Urinary bladder (tissue), 4 donors: ENCODE measurements around the gene MED12L. TPM values are rescaled to one million over a fixed set of nuclear protein-coding genes. Genes with fewer than 3 reads are reported as not detected.

Experiments used
- DNase-seq: peaks from one replicate; pipeline ENCODE4 v3.0.0-alpha.2; 2015; ENCODE audit errors: extremely low spot score
- H3K27ac ChIP-seq: one replicate; pipeline ENCODE4 v1.5.1; 2013; ENCODE audit warnings: low read depth, mild to moderate bottlenecking, moderate library complexity
- H3K36me3 ChIP-seq: one replicate; pipeline ENCODE4 v1.6.1; 2013; ENCODE audit warnings: mild to moderate bottlenecking, moderate library complexity; ENCODE audit not compliant: insufficient read depth
- H3K4me1 ChIP-seq: one replicate; pipeline ENCODE4 v1.6.1; 2013; ENCODE audit warnings: mild to moderate bottlenecking, moderate library complexity; ENCODE audit not compliant: insufficient read depth
- H3K4me3 ChIP-seq: one replicate; pipeline ENCODE4 v1.5.1; 2013; ENCODE audit warnings: low read depth, low read length
- whole genome bisulfite sequencing: extraction: QIAGEN DNeasy Blood & Tissue Kit; methylation state at CpG from one replicate; pipeline ENCODE4 v1.1.7; 2013; 5-methylcytosine and 5-hydroxymethylcytosine counted together
- polyA plus RNA-seq: library from polyadenylated mRNA; stranded (reverse); fragments of 200-250 nt; gene quantifications from one replicate; pipeline ENCODE4 v1.2.3, GENCODE V29; 2013
- total RNA-seq: library from RNA; depleted of rRNA; stranded (reverse); fragments of >200 nt; gene quantifications from one replicate; pipeline ENCODE4 v1.2.3, GENCODE V29; 2014
- donor health status: healthy with polysubstance abuse.
- donor health status: healthy.

MED12L gene
- total and polyA plus RNA-seq, 2 donors = 0.11 to 3.1 TPM

DNA sequence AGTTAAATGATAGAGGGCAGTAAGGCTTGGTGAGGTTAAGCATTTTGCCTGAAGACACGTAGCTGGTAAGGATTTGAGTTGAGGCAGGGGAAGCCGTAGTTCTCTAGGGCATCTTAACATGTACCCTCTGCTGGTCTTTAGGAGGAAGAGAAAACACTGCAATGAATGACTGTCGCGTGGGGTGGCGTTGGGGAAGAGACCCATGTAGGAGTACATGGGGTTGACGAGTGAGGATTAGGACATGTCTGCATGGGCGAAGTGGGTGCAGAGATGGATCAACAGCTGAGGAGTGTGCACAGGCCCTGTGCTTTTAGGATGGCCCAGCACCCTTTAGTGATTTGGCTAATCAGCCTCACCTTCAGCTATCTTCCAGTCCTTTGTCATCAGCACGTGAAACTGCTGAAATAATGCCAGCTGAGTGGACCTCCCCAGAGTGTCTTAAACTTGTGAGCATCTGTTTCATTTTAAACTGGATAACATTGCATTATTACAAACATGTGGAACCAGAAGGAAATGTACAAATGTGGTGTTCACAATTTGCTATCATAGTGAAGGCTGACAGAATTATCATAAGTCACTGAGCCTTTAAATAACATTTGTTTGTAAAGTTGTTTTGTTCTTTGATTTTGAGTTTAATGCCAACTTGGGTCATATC is 177.5 kb downstream of the MED12L start:
- Histone ChIP-seq H3K4me1 (no peaks in the 10 kb centered on the region), H3K36me3 (no peaks in the 10 kb centered on the region), H3K4me3 (no peak overlapping the region), H3K27ac (no peak overlapping the region)
- no peak for DNase-seq
- WGBS = 76% methylated on average over 8 of the region's 8 CpGs

DNA sequence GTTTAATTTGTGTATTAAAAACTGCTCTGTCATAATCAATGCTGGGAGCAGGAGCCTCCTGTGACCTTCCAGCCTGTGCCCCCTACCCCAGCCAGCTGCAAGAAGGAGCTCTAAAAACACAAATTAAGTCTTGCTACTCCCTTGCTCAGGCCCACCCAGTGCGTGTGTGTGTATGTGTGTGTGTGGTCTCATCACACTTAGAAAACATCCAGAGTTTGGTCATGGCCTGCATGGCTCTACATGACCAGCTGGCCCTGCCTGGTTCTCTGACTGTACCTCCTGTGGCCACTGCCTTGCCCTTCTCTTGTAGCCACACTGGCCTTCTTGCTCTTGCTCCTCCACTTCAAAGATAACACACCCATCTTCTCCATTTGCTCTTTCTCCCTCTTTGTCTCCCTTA is 179.1 kb downstream of the MED12L start:
- H3K4me3 ChIP-seq = no peak overlapping the region
- H3K4me1 ChIP-seq = no peaks in the 10 kb centered on the region
- H3K36me3 ChIP-seq = no peaks in the 10 kb centered on the region
- H3K27ac ChIP-seq = peak overlapping the region; percentile 0
- no peak for DNase-seq
- WGBS = 93% methylated on average over 1 of the region's 1 CpG

DNA sequence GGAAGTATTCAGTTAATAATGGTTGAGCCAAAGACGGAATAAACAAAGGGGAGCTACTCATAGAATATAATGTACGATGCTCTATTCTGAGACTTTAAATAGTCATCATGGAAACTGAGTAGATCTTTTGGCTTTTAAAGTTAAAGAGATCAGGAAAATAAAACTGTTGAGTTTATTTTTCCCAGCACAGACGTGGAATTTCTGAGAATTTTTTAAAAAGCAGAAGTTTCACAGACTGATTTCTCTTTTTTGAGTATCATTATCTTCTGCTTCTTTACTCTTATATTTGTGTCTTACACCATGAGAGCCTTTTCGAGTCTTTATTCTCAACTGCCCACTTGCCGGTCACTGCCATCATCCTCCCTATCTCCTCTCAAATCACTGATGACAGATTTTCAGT is 179.7 kb downstream of the MED12L start:
- Histone ChIP-seq H3K27ac (no peak overlapping the region), H3K4me3 (no peak overlapping the region), H3K36me3 (no peaks in the 10 kb centered on the region), H3K4me1 (no peaks in the 10 kb centered on the region)
- DNase-seq = no peak
- WGBS = 69% methylated on average over 5 of the region's 5 CpGs

GRCh38 chr3:151265866-151266265 is 180.4 kb downstream of the MED12L start:
- no peak for DNase-seq
- no peaks in the 10 kb centered on the region for H3K4me1 ChIP-seq
- H3K27ac ChIP-seq = no peak overlapping the region
- WGBS = 75% methylated on average over 5 of the region's 5 CpGs
- no peak overlapping the region for H3K4me3 ChIP-seq
- no peaks in the 10 kb centered on the region for H3K36me3 ChIP-seq

DNA sequence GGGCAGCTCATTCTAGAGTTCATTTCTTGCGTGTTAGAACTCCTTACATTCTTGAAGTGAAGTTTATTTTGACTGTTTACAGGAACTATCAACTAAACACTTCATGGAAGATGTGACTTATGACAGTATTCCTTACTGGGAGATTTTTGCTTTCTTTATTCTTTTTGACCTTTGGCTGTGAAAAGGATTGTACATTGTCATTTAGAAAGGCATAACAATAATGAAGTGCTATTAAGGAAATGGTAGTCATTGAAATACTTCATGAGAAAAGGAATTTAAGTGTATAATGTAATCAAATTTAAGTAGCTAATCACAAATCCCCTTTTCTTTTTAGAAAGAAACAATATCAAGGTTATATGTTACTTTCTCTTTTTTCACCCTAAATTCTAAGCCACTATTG is 181.6 kb downstream of the MED12L start:
- DNase-seq = no peak
- H3K36me3 ChIP-seq = no peaks in the 10 kb centered on the region
- no peaks in the 10 kb centered on the region for H3K4me1 ChIP-seq
- 71% methylated on average over 1 of the region's 1 CpG for WGBS
- H3K4me3 ChIP-seq = no peak overlapping the region
- H3K27ac ChIP-seq = no peak overlapping the region

GRCh38 chr3:151268267-151269235 is 183.1 kb downstream of the MED12L start:
- no peaks in the 10 kb centered on the region for H3K4me1 ChIP-seq
- H3K36me3 ChIP-seq = no peaks in the 10 kb centered on the region
- H3K4me3 ChIP-seq = no peak overlapping the region
- 89% methylated on average over 11 of the region's 11 CpGs for WGBS
- H3K27ac ChIP-seq = peak overlapping the region; percentile 2
- no peak for DNase-seq

DNA sequence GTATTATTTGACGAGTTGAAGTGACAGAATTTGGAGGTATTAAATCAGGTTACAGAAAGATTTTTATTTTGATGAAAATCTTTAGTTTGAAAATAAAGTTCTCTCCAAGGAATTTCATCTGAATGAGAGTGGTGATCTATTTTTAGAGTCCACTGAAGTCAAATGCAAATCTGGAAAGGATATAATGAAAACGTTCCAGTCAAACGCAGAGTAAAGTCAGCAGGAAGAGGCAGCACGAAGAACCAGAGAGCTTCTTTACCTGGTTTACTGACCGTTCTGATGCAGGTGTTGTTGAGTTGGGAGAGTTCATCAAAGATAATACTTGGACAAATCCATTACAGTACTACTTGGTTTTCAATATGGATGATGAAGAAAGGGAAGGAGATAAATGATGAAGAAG is 184.2 kb downstream of the MED12L start:
- Histone ChIP-seq H3K27ac (no peak overlapping the region), H3K4me1 (no peaks in the 10 kb centered on the region), H3K4me3 (no peak overlapping the region), H3K36me3 (no peaks in the 10 kb centered on the region)
- no peak for DNase-seq
- 52% methylated on average over 5 of the region's 5 CpGs for WGBS

DNA sequence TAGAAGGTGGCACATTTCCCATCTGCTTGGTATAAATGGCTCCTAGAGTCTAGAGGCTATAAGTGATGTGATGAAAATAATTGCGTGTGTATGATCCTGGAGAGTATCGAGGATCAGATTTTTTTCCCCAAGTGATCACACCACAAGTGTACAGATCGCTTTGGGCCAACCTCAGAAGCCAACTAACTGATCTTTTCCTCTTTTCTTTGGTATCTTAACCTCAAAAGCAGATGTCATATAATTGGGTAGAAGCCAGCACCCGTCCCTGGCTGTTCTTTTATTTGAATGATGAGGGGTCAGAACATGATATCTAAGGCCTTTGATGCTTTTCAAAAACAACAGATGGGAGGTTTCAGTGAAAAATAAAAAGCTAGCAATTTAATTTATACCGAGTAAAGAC is 189.6 kb downstream of the MED12L start:
- H3K4me1 ChIP-seq = no peaks in the 10 kb centered on the region
- no peak overlapping the region for H3K4me3 ChIP-seq
- no peak for DNase-seq
- H3K27ac ChIP-seq = no peak overlapping the region
- WGBS = 82% methylated on average over 5 of the region's 5 CpGs
- H3K36me3 ChIP-seq = no peaks in the 10 kb centered on the region

- Histone ChIP-seq H3K27ac (no peak overlapping the region), H3K4me3 (no peak overlapping the region), H3K36me3 (no peaks in the 10 kb centered on the region), H3K4me1 (no peaks in the 10 kb centered on the region)
- WGBS = 84% methylated on average over 2 of the region's 2 CpGs
- DNase-seq = no peak
Observed at GRCh38 chr3:151276038-151276686, 190.7 kb downstream of the MED12L start.

GRCh38 chr3:151276687-151277042 is 191.2 kb downstream of the MED12L start:
- DNase-seq = no peak
- H3K27ac ChIP-seq = no peak overlapping the region
- 89% methylated on average over 6 of the region's 6 CpGs for WGBS
- H3K36me3 ChIP-seq = no peaks in the 10 kb centered on the region
- H3K4me3 ChIP-seq = no peak overlapping the region
- H3K4me1 ChIP-seq = no peaks in the 10 kb centered on the region

DNA sequence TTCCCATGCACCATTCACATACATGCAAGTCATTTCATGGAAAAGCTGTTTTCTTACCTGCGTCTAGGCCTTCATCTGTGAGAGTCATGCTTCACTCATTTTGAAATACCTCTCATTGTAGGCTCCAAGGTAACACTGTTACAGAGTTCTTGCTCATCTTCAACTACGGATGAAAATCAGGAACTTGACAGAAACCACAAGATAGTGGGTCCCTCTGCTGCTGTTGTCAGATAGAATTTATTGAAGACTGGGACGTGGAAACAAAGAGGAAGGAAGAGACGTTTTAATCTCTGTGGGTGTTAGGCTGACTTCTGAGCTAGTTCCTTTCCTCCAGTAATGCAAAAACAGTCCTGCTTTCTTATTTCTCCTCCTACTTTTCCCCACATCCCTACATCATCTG is 192.8 kb downstream of the MED12L start, which contains the start of gene P2RY14:
Gene P2RY14 (minus strand): TSS at position 313 of the 400 bp plus-strand sequence. CDS start 64,226 bp downstream, outside the sequence.
- Histone ChIP-seq H3K36me3 (no peaks in the 10 kb centered on the region), H3K4me1 (no peaks in the 10 kb centered on the region), H3K4me3 (no peak within 1 kb of the TSS), H3K27ac (no peak within 1 kb of the TSS)
- 65% methylated on average over 4 of the region's 4 CpGs for WGBS
- no peak for DNase-seq

DNA sequence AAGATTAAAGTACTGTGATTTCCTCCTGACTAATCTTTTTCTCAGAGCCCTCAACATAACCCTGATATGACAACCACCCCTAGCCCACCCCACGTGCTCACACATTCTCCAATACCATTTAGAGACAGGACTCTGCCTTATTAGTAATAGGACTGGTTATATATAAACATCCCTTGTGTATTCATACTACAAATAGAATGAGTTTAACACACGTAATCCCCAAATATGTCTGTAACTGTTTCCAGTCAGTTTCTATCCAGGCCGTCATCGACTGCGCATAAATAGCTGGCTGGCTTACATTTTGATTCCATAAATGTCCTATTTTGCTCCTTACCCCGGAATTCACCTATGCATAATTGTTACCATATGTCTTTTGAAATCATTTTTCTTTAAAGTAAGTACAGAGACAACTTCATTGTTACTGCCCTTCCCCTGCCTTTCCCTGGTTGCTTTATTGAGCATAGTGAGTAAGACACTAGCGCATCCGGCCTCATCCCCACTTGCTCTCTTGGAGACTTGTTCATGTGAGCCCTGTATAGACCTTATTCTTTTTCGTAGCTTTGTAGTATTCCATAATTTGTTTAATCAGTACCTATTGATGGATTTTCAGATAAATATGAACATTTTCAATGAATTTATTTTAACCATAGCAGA is 196.3 kb downstream of the MED12L start:
- Histone ChIP-seq H3K36me3 (no peaks in the 10 kb centered on the region), H3K27ac (no peak overlapping the region), H3K4me3 (no peak overlapping the region), H3K4me1 (no peaks in the 10 kb centered on the region)
- DNase-seq = no peak
- 52% methylated on average over 9 of the region's 9 CpGs for WGBS

DNA sequence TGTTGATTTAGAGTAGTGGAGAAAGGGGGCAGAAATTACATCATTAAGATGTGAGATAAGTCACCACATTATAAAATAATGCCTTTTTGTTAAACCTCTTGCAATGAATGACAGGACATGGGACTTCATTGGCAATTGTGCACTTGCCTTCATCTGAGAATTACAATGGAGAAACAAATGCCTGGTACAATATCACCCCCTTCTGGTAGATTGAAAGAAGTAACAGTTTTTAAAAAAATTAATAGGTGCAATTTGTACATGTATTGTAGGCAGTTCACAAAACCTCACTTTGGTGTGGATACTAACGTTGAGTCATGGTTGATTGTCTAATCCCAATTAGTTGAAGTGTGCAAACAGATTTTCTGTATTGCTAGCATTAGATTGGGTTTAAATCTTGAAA is 197.5 kb downstream of the MED12L start:
- Histone ChIP-seq H3K4me1 (no peaks in the 10 kb centered on the region), H3K36me3 (no peaks in the 10 kb centered on the region), H3K4me3 (no peak overlapping the region), H3K27ac (no peak overlapping the region)
- DNase-seq = peak; percentile 32
- 2% methylated on average over 1 of the region's 1 CpG for WGBS
